Measurements from ENCODE around the gene RPE65. TPM values are rescaled to one million over a fixed set of nuclear protein-coding genes. Genes with fewer than 3 reads are reported as not detected.

Gene RPE65
- polyA plus RNA-seq, 3 donors, result not detected

- H3K27me3 Mint-ChIP-seq (ENCODE audit: low read depth in 3 of 3), result no peaks in the 10 kb centered on the region
- WGBS (ENCODE audit: insufficient coverage), result 100% methylated on average over 3 of the region's 5 CpGs
Measured at GRCh38 chr1:68421350-68421749, 28.4 kb downstream of the RPE65 start.

GRCh38 chr1:68409426-68409825 is 40.3 kb downstream of the RPE65 start:
- H3K4me1 ChIP-seq (ENCODE audit: control insufficient read depth in 1 of 2, insufficient read depth in 2 of 2, low read length in 2 of 2), result no peaks in the 10 kb centered on the region
- H3K27ac ChIP-seq (ENCODE audit: low read depth in 1 of 2, low read length in 2 of 2), result no peak overlapping the region
- Mint-ChIP-seq H3K27ac (no peak overlapping the region), H3K4me3 (no peak overlapping the region), H3K27me3 (ENCODE audit: low read depth in 3 of 3) (peaks cover 2 to 10% (median 8%) of the 10 kb centered on the region in 3 donors), H3K36me3 (no peaks in the 10 kb centered on the region), H3K9me3 (no peaks in the 10 kb centered on the region), H3K4me1 (no peaks in the 10 kb centered on the region)
- TF ChIP-seq CTCF (IDR thresholded peaks at IDR 0.05), result no peak
- no peaks in the 10 kb centered on the region for H4K20me1 ChIP-seq (ENCODE audit: insufficient read depth, low read length)
- no peak overlapping the region for H3K4me2 ChIP-seq (replicated peaks; ENCODE audit: extremely low read depth, low read length, poor library complexity, severe bottlenecking)
- intact Hi-C loops (cut with micrococcal nuclease), result no loop called here
- no peak overlapping the region for H3K9ac ChIP-seq (ENCODE audit: insufficient read depth, low read length, poor library complexity, severe bottlenecking)
- H3K4me3 ChIP-seq (replicated peaks in 1 of 3; ENCODE audit: low read depth in 2 of 3, low read length in 3 of 3), result no peak overlapping the region
- DNase-seq, result no peak
- no peaks in the 10 kb centered on the region for H3K9me3 ChIP-seq (replicated peaks in 1 of 2; ENCODE audit: control insufficient read depth in 1 of 2, insufficient read depth in 1 of 2, low read length in 2 of 2)
- H3K27me3 ChIP-seq (ENCODE audit: control insufficient read depth in 2 of 2, insufficient read depth in 2 of 2, low read length in 2 of 2), result peaks cover 0 to 2% of the 10 kb centered on the region in 2 donors
- H2AFZ ChIP-seq (ENCODE audit: insufficient read depth, low read depth, low read length, poor library complexity, severe bottlenecking), result no peak overlapping the region
- no peaks in the 10 kb centered on the region for H3K79me2 ChIP-seq (ENCODE audit: insufficient read depth, low read length)
- no CpG with 5 or more reads among the region's 2 CpGs for WGBS (ENCODE audit: insufficient coverage)
- no peaks in the 10 kb centered on the region for H3K36me3 ChIP-seq (replicated peaks in 1 of 2; ENCODE audit: control insufficient read depth in 1 of 2, insufficient read depth in 2 of 2, low read length in 2 of 2)

More at GRCh38 chr1:68421350-68421749, 28.4 kb downstream of the RPE65 start:
- H3K27me3 ChIP-seq (ENCODE audit: control insufficient read depth in 2 of 2, insufficient read depth in 2 of 2, low read length in 2 of 2), result no peaks in the 10 kb centered on the region
- H2AFZ ChIP-seq (ENCODE audit: insufficient read depth, low read depth, low read length, poor library complexity, severe bottlenecking), result no peak overlapping the region
- H3K36me3 ChIP-seq (replicated peaks in 1 of 2; ENCODE audit: control insufficient read depth in 1 of 2, insufficient read depth in 2 of 2, low read length in 2 of 2), result no peaks in the 10 kb centered on the region
- no peak overlapping the region for H3K27ac Mint-ChIP-seq
- H3K9me3 ChIP-seq (replicated peaks in 1 of 2; ENCODE audit: control insufficient read depth in 1 of 2, insufficient read depth in 1 of 2, low read length in 2 of 2), result no peaks in the 10 kb centered on the region
- H3K4me3 ChIP-seq (replicated peaks in 1 of 3; ENCODE audit: low read depth in 2 of 3, low read length in 3 of 3), result no peak overlapping the region
- no peaks in the 10 kb centered on the region for H3K4me1 ChIP-seq (ENCODE audit: control insufficient read depth in 1 of 2, insufficient read depth in 2 of 2, low read length in 2 of 2)
- H4K20me1 ChIP-seq (ENCODE audit: insufficient read depth, low read length), result no peaks in the 10 kb centered on the region
- H3K4me2 ChIP-seq (replicated peaks; ENCODE audit: extremely low read depth, low read length, poor library complexity, severe bottlenecking), result no peak overlapping the region
- no peak overlapping the region for H3K9ac ChIP-seq (ENCODE audit: insufficient read depth, low read length, poor library complexity, severe bottlenecking)
- TF ChIP-seq CTCF (IDR thresholded peaks at IDR 0.05), result no peak
- H3K27ac ChIP-seq (ENCODE audit: low read depth in 1 of 2, low read length in 2 of 2), result no peak overlapping the region
- no peaks in the 10 kb centered on the region for H3K36me3 Mint-ChIP-seq
- DNase-seq, result no peak
- peaks cover 0 to 4% (median 3%) of the 10 kb centered on the region in 7 donors for H3K9me3 Mint-ChIP-seq
- H3K79me2 ChIP-seq (ENCODE audit: insufficient read depth, low read length), result no peaks in the 10 kb centered on the region
- intact Hi-C loops (cut with micrococcal nuclease), result no loop called here
- no peaks in the 10 kb centered on the region for H3K4me1 Mint-ChIP-seq
- H3K4me3 Mint-ChIP-seq, result no peak overlapping the region
